Esophagus muscularis mucosa (tissue), 3 donors: ENCODE results near the gene KLRK1.

Experiments used
- EP300 ChIP-seq: sonication (generic); formaldehyde crosslinking; IDR thresholded peaks from one replicate; pipeline ENCODE4 v1.6.1; 2017; ENCODE audit warnings: antibody characterized with exemption
- TF ChIP-seq, protein P1 (sequence below), 3 experiments: fragments of 200-600 bp in 2 of 3; fragments of 450-650 bp in 1 of 3; sonication (generic) in 2 of 3; IDR thresholded peaks; one replicate each; pipeline ENCODE4 v1.5.1; 2017 to 2019; ENCODE audit warnings: antibody characterized with exemption in 3 of 3, mild to moderate bottlenecking in 2 of 3, moderate library complexity in 1 of 3

DNA sequence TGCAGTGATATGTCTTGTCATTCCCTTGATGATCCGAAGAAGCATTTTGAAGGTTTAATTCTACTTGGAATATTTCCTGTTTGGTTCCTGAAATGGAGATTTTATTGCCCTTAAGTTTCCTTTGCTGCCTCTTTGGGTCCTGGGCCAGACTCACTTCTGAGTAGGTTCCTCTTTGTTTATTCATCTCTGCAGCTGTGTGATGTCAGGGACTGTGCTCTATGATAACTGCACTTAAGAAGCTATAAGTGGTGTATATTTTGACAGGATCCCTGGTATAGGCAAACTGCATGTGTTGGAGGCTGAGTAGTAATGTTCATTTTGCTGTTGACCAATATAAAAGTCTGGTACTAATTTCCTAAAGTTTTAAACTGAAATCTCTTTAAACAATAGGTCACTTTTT lies 19.6 kb upstream of the KLRK1 start, which contains the start of gene KLRC4:
- TF ChIP-seq, protein P1, sequence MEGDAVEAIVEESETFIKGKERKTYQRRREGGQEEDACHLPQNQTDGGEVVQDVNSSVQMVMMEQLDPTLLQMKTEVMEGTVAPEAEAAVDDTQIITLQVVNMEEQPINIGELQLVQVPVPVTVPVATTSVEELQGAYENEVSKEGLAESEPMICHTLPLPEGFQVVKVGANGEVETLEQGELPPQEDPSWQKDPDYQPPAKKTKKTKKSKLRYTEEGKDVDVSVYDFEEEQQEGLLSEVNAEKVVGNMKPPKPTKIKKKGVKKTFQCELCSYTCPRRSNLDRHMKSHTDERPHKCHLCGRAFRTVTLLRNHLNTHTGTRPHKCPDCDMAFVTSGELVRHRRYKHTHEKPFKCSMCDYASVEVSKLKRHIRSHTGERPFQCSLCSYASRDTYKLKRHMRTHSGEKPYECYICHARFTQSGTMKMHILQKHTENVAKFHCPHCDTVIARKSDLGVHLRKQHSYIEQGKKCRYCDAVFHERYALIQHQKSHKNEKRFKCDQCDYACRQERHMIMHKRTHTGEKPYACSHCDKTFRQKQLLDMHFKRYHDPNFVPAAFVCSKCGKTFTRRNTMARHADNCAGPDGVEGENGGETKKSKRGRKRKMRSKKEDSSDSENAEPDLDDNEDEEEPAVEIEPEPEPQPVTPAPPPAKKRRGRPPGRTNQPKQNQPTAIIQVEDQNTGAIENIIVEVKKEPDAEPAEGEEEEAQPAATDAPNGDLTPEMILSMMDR (IDR thresholded peaks at IDR 0.05) = no peak
- TF ChIP-seq EP300 = no peak
